Keratinocyte (primary cell): Measurements from ENCODE around the gene MAD1L1. TPM values are rescaled to one million over a fixed set of nuclear protein-coding genes. Genes with fewer than 3 reads are reported as not detected.

Experiments
- DNase-seq: peaks from one replicate; pipeline ENCODE4 v3.0.0-alpha.2; 2011; ENCODE audit warnings: low read depth, missing footprints, low spot score
- FAIRE-seq: peaks from 2 replicates; lab custom pipeline; 2011; peaks lifted over from hg19 to GRCh38; lab: Jason Lieb, UNC
- H2AFZ ChIP-seq: 2 replicates; pipeline ENCODE4 v1.6.0; 2012; ENCODE audit warnings: low read length, control low read depth, inconsistent platforms; ENCODE audit not compliant: control insufficient read depth
- H3K27ac ChIP-seq: 2 replicates; pipeline ENCODE4 v1.5.1; 2011; ENCODE audit warnings: low read length; ENCODE audit not compliant: control insufficient read depth, insufficient read depth
- H3K27me3 ChIP-seq: 3 replicates; pipeline ENCODE4 v1.6.0; 2011; ENCODE audit warnings: low read length; ENCODE audit not compliant: control insufficient read depth, insufficient read depth; ENCODE audit errors: extremely low read depth
- H3K36me3 ChIP-seq, 2 experiments: 2 replicates in 1 of 2; 3 replicates in 1 of 2; pipeline ENCODE4 v1.5.1; 2011; ENCODE audit warnings: low read length in 2 of 2, mild to moderate bottlenecking in 1 of 2; ENCODE audit not compliant: control insufficient read depth in 2 of 2, insufficient read depth in 2 of 2; ENCODE audit errors: extremely low read depth in 1 of 2
- H3K4me1 ChIP-seq: 3 replicates; pipeline ENCODE4 v1.5.1; 2011; ENCODE audit warnings: low read length; ENCODE audit not compliant: control insufficient read depth, insufficient read depth; ENCODE audit errors: extremely low read depth
- H3K4me2 ChIP-seq: 3 replicates; pipeline ENCODE4 v1.6.0; 2011; ENCODE audit warnings: low read depth, low read length; ENCODE audit not compliant: control insufficient read depth, insufficient read depth; ENCODE audit errors: extremely low read depth
- H3K4me3 ChIP-seq, 3 experiments: fragments of 200-600 bp in 1 of 3; sonication (generic) in 1 of 3; 2 replicates in 2 of 3; 3 replicates in 1 of 3; pipeline ENCODE4 v1.5.1; 2011 to 2016; ENCODE audit warnings: low read length in 3 of 3, mild to moderate bottlenecking in 3 of 3, control low read depth in 2 of 3, inconsistent platforms in 1 of 3, low read depth in 1 of 3, mixed read lengths in 1 of 3, mixed run types in 1 of 3, moderate library complexity in 1 of 3; ENCODE audit not compliant: control insufficient read depth in 2 of 3, insufficient read depth in 2 of 3; ENCODE audit errors: extremely low read depth in 1 of 3
- H3K79me2 ChIP-seq: 2 replicates; pipeline ENCODE4 v1.6.0; 2012; ENCODE audit warnings: low read length; ENCODE audit not compliant: control insufficient read depth, insufficient read depth
- H3K9ac ChIP-seq: 3 replicates; pipeline ENCODE4 v1.6.0; 2011; ENCODE audit warnings: low read length; ENCODE audit not compliant: control insufficient read depth, insufficient read depth; ENCODE audit errors: extremely low read depth
- H3K9me1 ChIP-seq: 3 replicates; pipeline ENCODE4 v1.6.0; 2011; ENCODE audit warnings: low read length; ENCODE audit not compliant: control insufficient read depth, insufficient read depth; ENCODE audit errors: extremely low read depth
- H3K9me3 ChIP-seq: 2 replicates; pipeline ENCODE4 v1.5.1; 2012; ENCODE audit warnings: low read depth, low read length; ENCODE audit not compliant: control insufficient read depth
- H4K20me1 ChIP-seq: 3 replicates; pipeline ENCODE4 v1.6.0; 2011; ENCODE audit warnings: low read length; ENCODE audit not compliant: control insufficient read depth, insufficient read depth; ENCODE audit errors: extremely low read depth
- EZH2 ChIP-seq: IDR thresholded peaks from one replicate; pipeline ENCODE4 v1.6.1; 2012; ENCODE audit warnings: inconsistent platforms, mild to moderate bottlenecking, low read length, moderate library complexity
- dilution Hi-C: fragments of 300-500 bp; cut with MboI; formaldehyde crosslinking; loops from one replicate; pipeline ENCODE4 v1.7.0; 2020; ENCODE audit warnings: low sequenced_read_pairs; ENCODE audit not compliant: extremely low pct_ligation_motif_present
- polyA plus RNA-seq, 5 experiments: library from polyadenylated mRNA; depleted of rRNA in 3 of 5; stranded (reverse) in 3 of 5; stranded (forward) in 1 of 5; unstranded in 1 of 5; fragments of >200 nt; gene quantifications; 1 replicate in 1 of 5; 2 replicates in 3 of 5; 3 replicates in 1 of 5; pipeline versions ENCODE4 v1.2.1 to v1.2.3, GENCODE V29; 2011 to 2012; ENCODE audit warnings: missing spikeins in 2 of 5, low read depth in 1 of 5, low replicate concordance in 1 of 5
- TF ChIP-seq, protein P1 (sequence below), 3 experiments: IDR thresholded peaks in 1 of 3; conservative IDR thresholded peaks in 1 of 3; optimal IDR thresholded peaks in 1 of 3; 2 replicates in 2 of 3; 3 replicates in 1 of 3; pipeline versions ENCODE3 to v1.5.1; 2011; ENCODE audit warnings: low read length in 3 of 3, mild to moderate bottlenecking in 3 of 3, moderate library complexity in 2 of 3, control low read depth in 1 of 3, inconsistent platforms in 1 of 3; ENCODE audit not compliant: insufficient read depth in 2 of 3; ENCODE audit errors: extremely low read depth in 1 of 3

MAD1L1 gene
- polyA plus RNA-seq, 1 donor (not counting 4 experiments of a cell fraction or from before 2014, with no cell fraction given), result 18.0 TPM

DNA sequence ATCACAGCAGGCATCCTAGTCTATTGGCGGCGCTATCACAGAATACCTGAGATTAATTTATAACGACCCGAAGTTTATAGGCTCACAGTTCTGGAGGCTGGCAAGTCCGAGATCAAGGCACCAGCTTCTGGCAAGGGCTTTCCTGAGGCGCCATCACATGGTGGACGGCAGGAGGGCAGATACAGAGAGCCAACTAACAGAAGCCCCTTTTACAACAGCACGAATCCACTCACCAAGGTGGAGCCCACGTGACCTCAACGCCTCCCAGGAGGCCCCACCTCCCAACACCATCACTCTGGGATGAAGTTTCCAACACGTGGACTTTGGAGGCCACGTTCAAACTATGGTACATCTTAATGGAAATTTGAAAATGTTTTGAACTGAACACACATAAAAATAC lies 307.4 kb downstream of the MAD1L1 start:
- dilution Hi-C loops, result no loop called here
- no peaks in the 10 kb centered on the region for H3K4me1 ChIP-seq
- no peaks in the 10 kb centered on the region for H3K79me2 ChIP-seq
- H3K4me3 ChIP-seq, result no peak overlapping the region
- no peak for DNase-seq
- peaks cover 0 to 3% of the 10 kb centered on the region in 2 experiments for H3K36me3 ChIP-seq
- TF ChIP-seq, protein P1, sequence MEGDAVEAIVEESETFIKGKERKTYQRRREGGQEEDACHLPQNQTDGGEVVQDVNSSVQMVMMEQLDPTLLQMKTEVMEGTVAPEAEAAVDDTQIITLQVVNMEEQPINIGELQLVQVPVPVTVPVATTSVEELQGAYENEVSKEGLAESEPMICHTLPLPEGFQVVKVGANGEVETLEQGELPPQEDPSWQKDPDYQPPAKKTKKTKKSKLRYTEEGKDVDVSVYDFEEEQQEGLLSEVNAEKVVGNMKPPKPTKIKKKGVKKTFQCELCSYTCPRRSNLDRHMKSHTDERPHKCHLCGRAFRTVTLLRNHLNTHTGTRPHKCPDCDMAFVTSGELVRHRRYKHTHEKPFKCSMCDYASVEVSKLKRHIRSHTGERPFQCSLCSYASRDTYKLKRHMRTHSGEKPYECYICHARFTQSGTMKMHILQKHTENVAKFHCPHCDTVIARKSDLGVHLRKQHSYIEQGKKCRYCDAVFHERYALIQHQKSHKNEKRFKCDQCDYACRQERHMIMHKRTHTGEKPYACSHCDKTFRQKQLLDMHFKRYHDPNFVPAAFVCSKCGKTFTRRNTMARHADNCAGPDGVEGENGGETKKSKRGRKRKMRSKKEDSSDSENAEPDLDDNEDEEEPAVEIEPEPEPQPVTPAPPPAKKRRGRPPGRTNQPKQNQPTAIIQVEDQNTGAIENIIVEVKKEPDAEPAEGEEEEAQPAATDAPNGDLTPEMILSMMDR (optimal IDR thresholded peaks at IDR 0.05 in 1 of 3, IDR thresholded peaks at IDR 0.05 in 1 of 3, conservative IDR thresholded peaks at IDR 0.05 in 1 of 3; ENCODE audit: extremely low read depth in 1 of 3, insufficient read depth in 2 of 3, low read length in 3 of 3), result peak in 1 of 3 experiments; percentile 17
- TF ChIP-seq EZH2, result no peak
- H2AFZ ChIP-seq, result no peak overlapping the region
- H4K20me1 ChIP-seq, result no peaks in the 10 kb centered on the region
- H3K4me2 ChIP-seq, result no peak overlapping the region
- H3K27ac ChIP-seq, result no peak overlapping the region
- FAIRE-seq, result no peak
- no peaks in the 10 kb centered on the region for H3K27me3 ChIP-seq
- H3K9ac ChIP-seq, result no peak overlapping the region
- no peaks in the 10 kb centered on the region for H3K9me3 ChIP-seq
- no peaks in the 10 kb centered on the region for H3K9me1 ChIP-seq

DNA sequence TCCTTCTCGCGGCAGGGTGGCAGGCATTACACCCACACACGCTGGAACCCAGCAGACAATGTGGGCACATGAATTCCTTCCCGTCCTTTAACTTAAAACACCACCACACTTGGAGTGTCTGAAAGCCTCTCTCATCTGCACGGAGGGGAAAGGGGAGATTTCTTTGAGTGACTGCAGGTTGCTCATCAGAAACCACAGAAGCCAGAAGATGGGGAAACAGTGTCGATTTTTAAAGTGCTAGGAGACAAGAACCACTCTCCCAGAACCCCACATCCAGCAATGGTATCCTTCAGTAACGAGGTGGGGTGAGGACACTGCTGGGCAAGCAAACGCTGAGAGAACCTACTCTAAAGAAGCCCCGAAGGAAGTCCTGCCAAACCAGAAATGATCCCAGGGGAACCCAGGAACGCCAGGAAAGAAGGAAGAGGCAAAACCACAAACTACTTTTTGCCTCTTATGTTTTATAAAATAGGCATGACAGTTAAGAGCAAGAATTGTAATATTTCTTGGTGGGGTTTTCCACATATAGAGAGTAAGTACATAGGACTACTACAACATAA lies 308.4 kb downstream of the MAD1L1 start:
- H3K9me1 ChIP-seq, result no peaks in the 10 kb centered on the region
- H3K4me2 ChIP-seq, result no peak overlapping the region
- DNase-seq (no peak), FAIRE-seq (no peak)
- H3K36me3 ChIP-seq, result peaks cover 0 to 3% of the 10 kb centered on the region in 2 experiments
- TF ChIP-seq, protein P1 (optimal IDR thresholded peaks at IDR 0.05 in 1 of 3, IDR thresholded peaks at IDR 0.05 in 1 of 3, conservative IDR thresholded peaks at IDR 0.05 in 1 of 3; ENCODE audit: extremely low read depth in 1 of 3, insufficient read depth in 2 of 3, low read length in 3 of 3), result no peak
- TF ChIP-seq EZH2, result no peak
- H4K20me1 ChIP-seq, result no peaks in the 10 kb centered on the region
- no peak overlapping the region for H3K9ac ChIP-seq
- no peaks in the 10 kb centered on the region for H3K9me3 ChIP-seq
- no peaks in the 10 kb centered on the region for H3K4me1 ChIP-seq
- H3K27ac ChIP-seq, result no peak overlapping the region
- H3K4me3 ChIP-seq, result no peak overlapping the region
- H3K27me3 ChIP-seq, result no peaks in the 10 kb centered on the region
- dilution Hi-C loops, result no loop called here
- no peaks in the 10 kb centered on the region for H3K79me2 ChIP-seq
- H2AFZ ChIP-seq, result no peak overlapping the region
